Coronary artery (tissue), 2 donors: Measurements from ENCODE around the gene HDAC10.

ENCODE experiments used
- DNase-seq: peaks from one replicate; pipeline ENCODE4 v3.0.0-alpha.2; 2017; ENCODE audit warnings: low spot score
- H3K27ac ChIP-seq, 2 donors: fragments of 200-600 bp; sonication (generic); one replicate each; pipeline ENCODE4 v1.5.1; 2016 to 2019
- H3K4me3 ChIP-seq: fragments of 200-600 bp; sonication (generic); 2 replicates; pipeline ENCODE4 v1.5.1; 2016; ENCODE audit warnings: mild to moderate bottlenecking, moderate library complexity
- CTCF ChIP-seq: fragments of 200-600 bp; sonication (generic); IDR thresholded peaks from one replicate; pipeline ENCODE4 v1.5.1; 2019; ENCODE audit warnings: antibody characterized with exemption

Gene HDAC10

GRCh38 chr22:50248196-50249081 lies 2.6 kb downstream of the HDAC10 start:
- TF ChIP-seq CTCF = no peak
- DNase-seq = no peak
- H3K27ac ChIP-seq = no peak overlapping the region
- H3K4me3 ChIP-seq = no peak overlapping the region

DNA sequence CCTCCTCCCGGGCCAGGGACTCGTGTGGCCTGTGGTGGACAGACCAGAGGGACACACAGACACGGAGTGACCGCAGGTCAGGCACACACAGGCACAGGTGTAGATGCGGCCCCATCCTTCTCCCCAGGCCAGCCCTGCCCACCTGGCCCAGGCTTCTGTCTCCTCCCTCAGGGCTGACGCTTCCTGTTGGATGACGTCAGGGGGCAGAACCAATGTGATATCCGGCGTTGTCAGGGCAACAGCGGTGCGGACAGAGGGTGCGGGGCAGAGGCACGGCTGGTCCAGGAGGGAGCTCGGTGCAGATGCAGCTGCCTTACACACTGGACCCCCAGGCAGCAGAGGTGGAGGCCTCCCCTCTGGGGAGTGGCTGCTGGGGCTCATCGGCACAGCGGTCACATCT lies 3.3 kb downstream of the HDAC10 start:
- no peak for TF ChIP-seq CTCF
- Histone ChIP-seq H3K27ac (no peak overlapping the region), H3K4me3 (no peak overlapping the region)
- no peak for DNase-seq

GRCh38 chr22:50246242-50247175 lies 4.6 kb downstream of the HDAC10 start:
- TF ChIP-seq CTCF = no peak
- DNase-seq = no peak
- H3K27ac ChIP-seq = no peak overlapping the region
- peak overlapping the region; percentile 98 for H3K4me3 ChIP-seq

DNA sequence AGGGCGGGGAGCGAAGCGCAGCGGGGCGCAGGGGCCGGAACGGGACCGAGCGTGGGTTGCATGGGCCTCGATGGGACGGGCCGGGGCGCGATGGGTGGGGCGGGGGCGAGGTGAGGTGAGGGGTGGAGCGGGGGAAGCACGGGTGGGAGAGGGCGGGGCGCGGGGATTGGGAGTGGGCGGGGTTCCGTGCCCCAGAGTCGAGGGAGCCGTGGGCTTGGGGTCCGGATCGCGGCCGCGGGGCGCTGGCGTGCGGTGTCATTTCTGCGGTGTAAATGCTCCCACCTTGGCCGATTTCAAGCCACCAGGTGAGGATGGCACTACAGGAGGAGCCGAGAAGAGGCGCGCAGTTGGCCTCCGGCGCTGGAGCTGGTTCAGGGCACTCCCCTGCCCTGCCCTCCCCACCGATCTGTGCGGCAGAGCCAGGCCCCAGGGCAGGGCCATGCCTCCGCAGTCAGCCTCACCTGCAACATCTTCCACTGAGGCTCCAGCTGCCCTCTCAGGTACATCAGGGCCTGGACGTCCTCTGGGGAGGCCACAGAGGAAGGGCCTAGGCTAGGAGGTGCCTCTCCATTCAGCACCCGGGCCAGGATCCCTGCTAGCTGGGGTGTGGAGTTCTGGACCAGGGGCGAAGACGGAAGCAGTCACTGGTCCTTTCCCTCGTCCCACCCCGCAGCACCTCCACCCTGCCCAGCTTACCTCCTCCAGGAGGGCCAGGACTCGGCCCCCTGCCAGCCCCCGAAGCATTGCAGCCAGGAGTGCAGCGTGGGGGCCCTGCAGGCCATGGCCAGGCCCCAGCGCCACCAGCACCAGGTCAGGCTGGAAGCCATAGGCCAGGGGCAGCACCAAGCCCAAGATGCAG lies 5.6 kb downstream of the HDAC10 start:
- DNase-seq = no peak
- no peak for TF ChIP-seq CTCF
- Histone ChIP-seq H3K27ac (peak overlapping the region; percentile 86 to 99), H3K4me3 (peak overlapping the region; percentile 98)

DNA sequence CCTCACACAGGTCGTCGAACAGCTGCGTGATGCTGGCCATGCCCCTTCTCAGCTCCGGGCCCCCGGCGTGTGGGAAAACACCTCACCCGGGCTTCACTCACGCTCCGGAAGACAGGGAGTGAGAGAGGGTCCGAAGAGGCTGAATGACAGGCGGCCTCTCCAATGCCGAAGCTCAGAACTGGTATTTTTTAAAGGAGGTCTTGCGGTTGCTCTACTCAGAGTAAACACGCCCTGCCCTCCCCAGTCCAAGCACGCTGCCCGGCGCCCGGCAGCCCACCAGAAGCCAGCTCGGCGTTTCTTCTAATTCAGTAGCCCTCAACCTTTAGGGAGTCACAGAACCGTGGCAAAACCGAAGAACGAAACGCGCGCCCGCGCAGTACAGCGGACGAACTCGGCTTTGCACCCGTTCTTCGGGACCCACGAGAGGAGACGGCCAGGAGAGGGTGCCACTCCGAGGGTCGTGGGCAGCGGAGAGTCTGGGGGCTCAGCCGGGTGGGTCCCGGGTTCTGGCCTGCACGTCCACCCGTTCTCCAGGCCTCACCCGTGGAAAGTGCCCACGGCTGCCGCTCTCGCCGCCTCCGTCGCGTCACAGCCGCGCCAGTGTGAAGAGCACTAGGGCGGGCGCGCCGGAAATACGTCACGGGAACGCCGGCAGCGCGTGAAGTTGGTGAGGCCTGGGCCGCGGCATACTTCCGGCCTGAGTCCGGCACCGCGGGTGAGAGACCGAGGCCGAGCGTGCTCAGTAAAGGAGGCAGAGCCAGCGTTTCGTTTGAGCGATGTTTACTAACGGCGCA lies 6.4 kb downstream of the HDAC10 start, which contains the start of gene TUBGCP6:
TUBGCP6 (minus strand) TSS at position 604 of the 794 bp plus-strand sequence; CDS start at position 40, 564 bp downstream.
- H3K27ac ChIP-seq = peak within 1 kb of the TSS; percentile 86 to 99
- DNase-seq = peak; percentile 95

More for the DNA sequence above, 6.4 kb downstream of the HDAC10 start, which contains the start of gene TUBGCP6:
- TF ChIP-seq CTCF = no peak
- H3K4me3 ChIP-seq = peak within 1 kb of the TSS; percentile 98
